NCI-H524 (cell line): ENCODE measurements around the gene KRABD2.
"Not testable (repeated sequence)": the region's sequence is repeated elsewhere in the genome, so short reads cannot be mapped to it uniquely, and the experiment has no call there.

Experiments used
- DNase-seq, 2 experiments: peaks; one replicate each; lab custom pipeline; 2025; lab: John Stamatoyannopoulos, UW

KRABD2 gene

DNA sequence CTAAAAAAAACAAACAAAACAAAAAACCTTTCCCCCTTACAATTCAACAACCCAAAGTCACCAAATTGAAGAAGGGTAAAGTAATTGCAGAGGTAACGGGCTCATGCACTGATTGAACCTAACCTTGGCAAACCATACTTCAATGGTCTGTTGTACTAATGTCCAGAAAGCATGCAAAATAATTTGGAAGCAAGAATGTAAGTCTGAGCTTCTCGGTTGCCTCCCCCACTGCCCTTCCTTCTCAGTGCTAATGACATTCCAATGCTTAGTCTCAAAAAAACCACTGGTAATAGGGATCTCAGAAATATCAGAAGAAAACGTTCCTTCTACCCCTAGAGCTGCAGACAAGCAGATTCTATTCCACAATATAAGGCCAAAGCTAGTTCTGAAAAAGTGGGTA lies 15.8 kb downstream of the KRABD2 start:
- DNase-seq: no peak

DNA sequence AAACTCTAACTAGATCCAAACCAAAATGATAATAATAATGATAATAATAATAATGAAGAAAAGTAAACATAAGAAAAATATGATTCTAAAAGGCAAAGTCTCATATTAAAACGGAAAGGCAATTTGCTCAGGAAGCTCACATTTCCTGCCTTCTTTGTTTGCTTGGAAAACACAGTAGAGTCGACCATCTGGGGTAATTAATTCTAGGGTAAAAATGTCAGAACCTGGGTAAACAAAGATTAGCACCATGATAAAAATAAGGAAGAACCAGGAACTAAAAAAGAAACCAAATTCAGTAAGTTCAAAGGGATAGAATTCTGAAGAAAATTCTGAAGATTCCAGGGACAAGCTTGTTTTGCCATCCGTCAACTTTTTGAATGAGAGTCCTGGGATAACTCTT lies 16.2 kb downstream of the KRABD2 start:
- DNase-seq: no peak

DNA sequence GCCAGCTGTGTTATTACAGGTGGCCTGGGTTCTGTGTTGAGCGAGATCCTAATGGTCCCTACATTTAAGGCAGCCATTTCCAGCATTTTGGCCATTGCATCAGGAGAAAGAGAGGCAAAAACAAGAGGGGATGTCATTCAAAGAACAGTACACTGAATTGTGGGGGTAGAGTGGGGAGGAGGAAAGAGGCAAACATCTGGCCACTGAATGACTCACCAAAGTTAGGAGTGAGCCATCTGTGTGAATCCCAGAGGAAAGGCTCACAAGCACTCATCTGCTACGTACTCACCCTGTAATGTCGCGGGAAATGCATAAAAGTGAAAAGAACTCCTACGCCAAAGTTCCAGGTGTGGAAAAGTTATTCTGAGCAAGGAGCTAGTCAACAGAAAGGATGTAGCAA lies 16.7 kb downstream of the KRABD2 start:
- DNase-seq: peak; percentile 2 to 63

DNA sequence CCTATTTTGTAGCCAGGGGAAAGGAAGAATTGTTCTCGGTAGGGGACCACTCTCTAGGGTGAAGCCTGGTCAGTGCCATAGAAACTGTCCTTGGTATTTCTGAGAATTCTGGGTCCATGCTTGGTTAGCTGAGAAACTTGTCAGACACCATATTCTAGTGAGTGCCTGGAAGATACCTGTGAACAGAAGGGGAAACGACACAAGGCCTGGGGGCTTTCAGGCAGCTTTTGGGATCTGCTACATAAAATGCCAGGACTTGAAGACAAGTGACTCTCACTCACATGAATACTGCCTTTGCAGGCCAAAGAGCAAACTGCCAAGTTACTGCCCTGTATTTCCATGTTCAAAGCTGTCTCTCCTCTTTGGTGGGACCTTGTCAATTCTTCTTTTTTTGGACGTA lies 18.6 kb downstream of the KRABD2 start:
- no peak for DNase-seq

DNA sequence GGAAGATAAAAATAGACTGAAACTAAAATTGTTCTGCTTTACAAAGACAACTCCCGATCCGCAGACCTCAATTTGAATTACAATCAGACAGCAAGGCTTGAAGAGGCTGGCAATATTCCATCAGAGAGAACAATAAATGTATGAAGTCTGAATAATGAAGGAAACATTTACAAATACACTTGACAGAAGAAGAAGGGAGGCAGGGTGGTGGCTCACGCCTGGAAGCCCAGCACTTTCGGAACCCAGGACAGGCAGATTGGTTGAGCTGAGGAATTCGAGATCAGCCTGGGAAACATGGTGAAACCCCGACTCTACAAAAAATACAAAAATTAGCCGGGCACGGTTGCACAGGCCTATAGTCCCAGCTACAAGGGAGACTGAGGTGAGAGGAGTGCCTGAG lies 22.3 kb downstream of the KRABD2 start:
- no peak for DNase-seq

DNA sequence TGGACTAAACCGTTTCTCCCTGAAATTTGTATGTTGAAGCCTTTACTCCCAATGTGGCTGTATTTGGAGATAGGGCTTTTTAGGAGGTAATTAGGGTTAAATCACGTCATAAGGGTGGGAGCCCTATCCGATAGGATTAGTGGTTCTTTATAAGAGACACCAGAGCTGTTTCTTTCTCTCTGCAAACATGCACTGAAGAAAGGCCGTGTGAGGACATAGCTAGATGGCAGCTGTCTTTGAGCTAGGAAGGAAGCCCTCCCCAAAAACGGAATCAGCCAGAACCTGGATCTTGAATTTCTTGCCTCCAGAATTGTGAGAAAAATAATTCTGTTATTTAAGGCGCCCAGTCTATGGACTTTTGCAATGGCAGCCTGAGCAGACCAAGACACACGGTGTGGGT lies 22.8 kb downstream of the KRABD2 start:
- DNase-seq: no peak

DNA sequence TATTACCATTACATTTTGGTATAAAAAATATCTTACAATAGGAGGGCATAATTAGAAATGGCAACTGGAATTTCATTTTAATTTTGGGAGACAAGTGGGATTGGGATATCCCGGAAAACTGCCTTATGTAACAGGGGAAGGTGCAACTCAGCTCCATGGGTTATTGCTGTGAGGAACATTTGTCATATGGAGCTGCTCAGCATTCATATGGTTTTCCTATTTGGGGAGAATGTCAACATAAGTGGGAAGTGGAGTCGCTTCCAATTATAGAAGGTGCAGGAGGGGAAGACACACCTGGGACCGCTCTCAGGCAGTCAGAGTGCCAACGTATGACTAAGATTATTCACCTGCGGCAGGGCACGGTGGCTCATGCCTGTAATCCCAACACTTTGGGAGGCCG lies 26.2 kb downstream of the KRABD2 start:
- no peak for DNase-seq

DNA sequence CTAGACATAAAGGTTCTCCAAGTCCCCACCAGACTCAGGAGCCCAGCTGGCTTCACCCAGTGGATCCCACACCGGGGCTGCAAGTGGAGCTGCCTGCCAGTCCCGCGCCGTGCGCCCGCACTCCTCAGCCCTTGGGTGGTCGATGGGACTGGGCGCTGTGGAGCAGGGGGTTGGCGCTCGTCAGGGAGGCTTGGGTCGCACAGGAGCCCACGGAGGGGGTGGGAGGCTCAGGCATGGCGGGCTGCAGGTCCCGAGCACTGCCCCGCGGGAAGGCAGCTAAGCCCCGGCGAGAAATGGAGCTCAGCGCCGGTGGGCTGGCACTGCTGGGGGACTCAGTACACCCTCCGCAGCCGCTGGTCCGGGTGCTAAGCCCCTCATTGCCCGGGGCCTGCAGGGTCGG lies 29.5 kb downstream of the KRABD2 start:
- not testable (repeated sequence) for DNase-seq

DNA sequence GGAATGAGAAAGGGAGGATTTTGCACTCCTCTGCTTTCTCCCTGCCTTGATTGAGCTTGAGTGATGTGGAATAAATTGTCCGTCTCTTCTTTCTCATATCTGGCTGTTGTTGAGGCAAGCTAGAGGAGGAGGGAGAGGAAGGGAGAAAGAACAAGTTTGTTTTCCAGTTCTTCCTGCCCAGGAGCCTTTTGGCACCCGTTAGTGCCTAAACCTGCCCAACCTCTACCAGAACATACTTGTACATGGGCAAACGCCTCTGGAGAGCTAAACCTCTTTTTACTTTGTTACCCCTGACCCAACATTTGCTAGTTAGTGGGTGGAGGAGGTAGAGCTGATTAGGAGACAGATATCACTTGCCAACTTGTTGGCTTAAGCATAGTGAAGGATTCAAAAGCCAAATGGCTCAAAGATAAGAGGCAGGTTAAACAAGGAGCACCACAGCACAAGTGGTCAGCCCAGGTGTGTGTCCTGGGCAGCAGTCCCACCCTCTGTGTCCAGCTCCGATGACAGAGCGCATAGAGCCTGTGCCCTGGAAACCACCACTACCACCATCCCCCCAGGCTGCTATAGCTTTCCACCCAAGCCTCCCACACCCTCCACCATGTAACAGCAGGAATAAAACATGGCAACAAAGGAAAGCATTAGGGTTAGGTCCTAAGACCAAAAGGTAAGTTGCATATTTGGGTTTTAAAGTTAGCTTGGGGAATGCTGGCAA lies 30.4 kb downstream of the KRABD2 start:
- DNase-seq: no peak

DNA sequence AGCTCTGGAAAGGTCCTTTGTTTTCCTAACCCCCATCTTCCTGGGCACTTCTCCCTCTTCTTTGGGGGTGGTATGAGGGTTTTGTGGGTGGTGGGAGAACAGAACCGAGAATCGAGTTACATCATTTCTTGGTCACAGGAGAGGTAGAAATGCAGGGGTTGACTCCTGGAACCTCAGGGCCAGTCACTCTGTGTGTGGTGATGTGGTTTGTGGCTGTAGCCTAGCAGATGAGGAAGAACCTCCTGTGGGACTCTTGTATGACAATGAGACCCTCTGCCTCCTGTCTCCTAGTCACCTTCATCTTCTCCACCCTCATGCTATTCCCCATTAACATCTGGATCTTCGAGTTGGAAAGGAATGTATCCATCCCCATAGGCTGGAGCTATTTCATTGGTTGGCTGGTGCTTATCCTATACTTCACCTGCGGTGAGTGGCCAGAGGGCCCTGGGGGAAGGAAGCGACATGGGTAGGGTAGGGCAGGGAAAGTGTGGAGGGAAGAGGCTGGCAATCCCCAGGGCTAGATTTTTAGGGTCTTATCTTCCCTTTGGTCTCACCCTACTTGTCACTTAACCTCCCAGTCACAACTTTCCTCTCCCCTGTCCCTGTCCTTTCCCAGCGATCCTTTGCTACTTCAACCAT lies 31.3 kb downstream of the KRABD2 start:
- no peak for DNase-seq

DNA sequence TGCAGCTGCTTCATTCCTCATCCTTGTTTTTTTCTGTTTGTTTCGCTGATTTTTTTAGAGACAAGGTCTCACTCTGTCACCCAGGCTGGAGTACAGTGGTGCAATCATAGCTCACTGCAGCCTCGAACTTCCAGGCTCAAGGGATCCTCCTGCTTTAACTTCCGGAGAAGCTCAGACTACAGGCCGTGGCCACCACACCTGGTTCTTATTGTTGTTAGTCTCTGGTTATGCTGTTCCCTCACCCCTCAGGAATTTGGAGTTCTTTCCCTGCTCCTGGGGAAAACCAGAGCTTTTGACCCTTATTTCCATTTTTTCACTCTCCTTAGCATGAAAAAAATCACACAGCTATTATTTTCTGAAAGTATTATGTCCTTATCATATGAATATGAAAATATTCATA lies 35.0 kb downstream of the KRABD2 start:
- DNase-seq: no peak

DNA sequence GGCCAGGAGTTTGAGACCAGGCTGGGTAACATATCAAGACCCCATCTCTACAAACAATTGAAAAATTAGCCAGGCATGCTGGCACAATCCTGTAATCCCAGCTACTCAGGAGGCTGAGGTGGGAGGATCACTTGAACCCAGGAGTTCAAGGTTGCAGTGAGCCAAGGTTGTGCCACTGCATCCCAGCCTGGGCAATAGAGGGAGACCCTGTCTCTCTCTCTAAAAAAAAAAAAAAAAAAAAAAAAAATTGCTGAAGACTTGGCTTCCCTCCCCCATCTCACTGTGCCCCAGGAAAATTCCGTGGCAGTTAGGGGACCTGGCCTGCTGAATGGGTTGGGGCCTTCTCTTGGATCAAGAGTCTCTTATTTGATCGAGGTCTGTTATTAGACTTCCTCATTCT lies 37.0 kb downstream of the KRABD2 start, which contains the start of gene ODF4:
TSS of gene ODF4 (plus strand) at position 301 of the 400 bp plus-strand sequence. CDS start 212 bp downstream, outside the sequence.
- DNase-seq: no peak

DNA sequence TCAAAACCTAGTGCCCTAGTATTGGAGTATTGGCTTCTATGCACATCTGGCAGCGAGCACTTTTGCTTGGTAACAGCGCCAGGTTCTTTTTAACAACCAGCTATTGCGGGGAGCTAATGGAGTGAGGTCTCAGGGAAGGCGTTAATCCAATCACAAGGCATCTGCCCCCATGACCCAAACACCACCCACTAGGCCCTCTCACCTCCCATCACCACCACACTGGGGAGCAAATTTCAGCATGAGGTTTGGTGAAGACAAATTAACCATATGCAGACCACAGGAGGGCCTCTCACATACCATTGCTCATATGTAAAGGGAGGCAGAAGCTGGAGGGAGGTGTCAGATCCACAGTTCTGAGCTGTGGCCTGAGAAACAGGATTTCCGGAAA lies 37.8 kb downstream of the KRABD2 start:
- DNase-seq: no peak

DNA sequence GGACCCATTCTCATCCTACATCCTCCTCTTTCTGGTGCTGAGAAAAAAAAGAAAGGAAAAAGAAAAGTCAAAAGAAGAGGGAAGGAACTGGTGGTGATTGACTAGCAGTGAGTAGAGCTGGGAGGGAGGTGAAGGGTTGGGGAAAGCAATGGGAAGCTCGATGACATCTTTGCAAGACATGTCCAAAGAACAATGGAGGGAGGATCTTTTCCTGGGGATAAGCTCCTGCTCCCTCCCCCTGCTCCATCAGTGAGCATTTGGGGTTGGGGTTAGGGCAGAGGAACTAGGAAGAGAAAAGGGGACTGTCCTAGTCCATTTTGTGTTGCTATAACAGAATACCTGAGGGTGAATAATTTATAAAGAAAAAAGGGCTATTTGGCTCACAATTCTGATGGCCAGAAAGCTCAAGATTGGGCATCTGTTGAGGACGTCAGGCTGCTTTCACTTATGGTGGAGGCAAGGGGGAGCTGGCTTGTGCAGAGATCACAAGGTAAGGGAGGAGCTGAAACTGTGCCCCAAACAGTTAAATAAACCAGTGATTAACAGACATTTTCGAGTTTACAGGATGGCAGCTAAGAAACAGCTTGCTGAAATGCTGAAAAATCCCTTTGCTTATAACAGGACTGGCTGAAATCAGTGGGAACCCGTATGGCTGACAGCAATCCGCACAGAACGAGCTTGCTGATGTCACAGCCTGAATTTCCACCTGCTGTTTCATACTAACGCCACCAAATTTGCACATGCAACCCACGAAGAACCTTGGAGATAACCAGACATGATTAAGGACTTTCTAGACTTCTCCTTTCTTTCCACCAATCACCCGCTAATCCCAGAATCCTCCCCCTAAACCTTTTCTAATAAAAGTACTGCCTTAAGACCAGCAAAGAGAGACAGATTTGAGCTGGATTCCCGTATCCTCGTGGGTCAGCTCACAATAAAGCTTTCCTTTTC lies 38.4 kb downstream of the KRABD2 start:
- no peak for DNase-seq

DNA sequence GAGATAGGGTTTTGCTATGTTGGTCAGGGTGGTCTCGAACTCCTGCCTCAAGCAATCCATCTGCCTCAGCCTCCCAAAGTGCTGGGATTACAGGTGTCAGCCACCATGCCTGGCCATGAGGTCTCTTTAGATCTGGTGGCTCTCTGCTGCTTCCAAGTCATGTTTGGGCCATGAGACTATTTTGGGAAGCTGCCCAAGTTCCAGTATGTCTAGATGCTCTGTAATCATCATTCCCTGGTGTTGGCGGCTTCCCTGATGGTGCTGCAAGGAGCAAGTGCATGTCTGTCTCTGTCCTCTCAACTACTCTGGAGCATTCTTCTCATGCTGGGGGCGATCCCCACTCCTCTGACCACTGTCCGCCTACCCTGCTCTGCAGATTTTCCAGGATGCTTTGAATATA lies 43.2 kb downstream of the KRABD2 start:
- DNase-seq: no peak

DNA sequence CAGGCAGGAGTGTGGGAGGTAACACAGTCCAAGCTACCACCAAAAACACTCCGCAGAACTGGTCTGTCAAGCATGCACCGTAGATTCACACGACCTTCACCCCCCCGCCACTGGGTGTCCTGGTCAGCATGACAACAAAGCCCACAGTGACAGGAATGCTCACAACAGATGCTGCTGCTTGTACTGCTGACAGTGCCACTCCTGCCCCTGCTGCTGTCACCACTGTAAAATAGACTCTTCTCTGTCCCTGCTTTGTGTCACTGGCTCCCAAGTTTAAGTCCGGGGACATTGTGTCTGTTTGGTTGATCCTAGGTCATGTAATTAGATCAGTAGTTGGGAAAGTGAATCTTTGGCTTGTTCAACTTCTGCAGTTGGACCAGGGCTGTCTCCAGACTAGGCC lies 43.8 kb downstream of the KRABD2 start:
- DNase-seq: peak in 1 of 2 experiments; percentile 26

DNA sequence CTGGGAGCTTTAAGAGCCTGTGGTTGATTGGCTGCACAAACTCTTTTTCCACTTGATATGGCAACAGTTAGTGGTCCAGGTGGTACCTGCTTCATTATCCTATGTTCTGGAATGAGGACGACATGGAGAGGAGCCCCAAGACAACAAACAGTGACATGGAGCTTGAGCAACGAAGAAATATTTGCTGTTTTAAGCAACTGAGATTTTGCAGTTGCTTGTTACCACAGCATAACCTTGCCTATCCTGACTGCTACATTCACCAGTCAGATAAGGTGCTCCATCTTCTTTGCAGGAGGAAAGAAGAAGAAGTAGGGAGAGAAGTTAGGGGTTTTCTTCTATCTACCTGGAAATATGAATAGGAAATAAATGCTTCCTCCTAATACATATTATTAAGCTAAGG lies 44.4 kb downstream of the KRABD2 start:
- no peak for DNase-seq

DNA sequence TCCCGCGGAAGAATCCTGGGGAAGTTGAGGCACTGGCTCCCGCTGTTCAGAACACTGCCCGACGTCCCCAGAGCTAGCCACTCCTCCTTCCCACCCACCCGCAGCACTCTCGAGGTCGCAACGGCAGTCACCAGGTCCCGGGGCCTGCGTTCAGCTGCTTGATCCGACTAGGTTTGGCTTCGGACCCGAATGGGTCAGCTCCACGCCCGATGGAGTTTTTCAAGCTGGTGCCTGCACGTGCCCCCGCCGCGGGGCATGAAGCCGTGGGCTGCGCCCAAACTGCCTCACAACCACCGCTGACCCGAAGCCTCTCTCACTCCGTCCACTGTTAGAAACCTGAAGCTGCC lies 49.2 kb downstream of the KRABD2 start:
- DNase-seq: no peak
